H1 (cell line): ENCODE data around the gene SSUH2. TPM values are rescaled to one million over a fixed set of nuclear protein-coding genes. Genes with fewer than 3 reads are reported as not detected.

ENCODE experiments used
- CTCF ChIA-PET: fragments of 300-600 bp; sonication (Branson Sonifier 250); formaldehyde crosslinking; loops from one replicate; lab custom pipeline; 2021; ENCODE audit not compliant: partially characterized antibody; lab: Charles Lee
- POLR2A ChIA-PET: fragments of 300-600 bp; sonication (Branson Sonifier 250); formaldehyde crosslinking; loops from one replicate; lab custom pipeline; 2021; ENCODE audit warnings: inconsistent platforms; ENCODE audit not compliant: partially characterized antibody; lab: Charles Lee
- DNase-seq, 2 experiments: peaks; one replicate each; pipeline versions ENCODE4 v3.0.0 to v3.0.0-alpha.2; 2010 to 2022; ENCODE audit warnings: low spot score in 2 of 2, low read depth in 1 of 2, mixed read lengths in 1 of 2
- FAIRE-seq: peaks from 2 replicates; lab custom pipeline; 2011; peaks lifted over from hg19 to GRCh38; lab: Jason Lieb, UNC
- H2AFZ ChIP-seq: 2 replicates; pipeline ENCODE4 v1.8.1; 2012; ENCODE audit warnings: low read length, inconsistent platforms
- H2AK5ac ChIP-seq: 2 replicates; pipeline ENCODE4 v1.6.1; 2013; ENCODE audit warnings: low read depth, low read length
- H2BK120ac ChIP-seq: replicated peaks from 2 replicates; pipeline ENCODE3; 2013; ENCODE audit warnings: low read depth, low read length, inconsistent platforms
- H2BK12ac ChIP-seq: 2 replicates; pipeline ENCODE4 v1.6.1; 2013; ENCODE audit warnings: low read depth, low read length
- H2BK15ac ChIP-seq: 2 replicates; pipeline ENCODE4 v1.6.1; 2013; ENCODE audit warnings: low read length
- H2BK20ac ChIP-seq: 2 replicates; pipeline ENCODE4 v1.6.1; 2013; ENCODE audit warnings: low read length
- H2BK5ac ChIP-seq: 2 replicates; pipeline ENCODE4 v1.6.1; 2013; ENCODE audit warnings: low read depth, low read length
- H3K14ac ChIP-seq: 2 replicates; pipeline ENCODE4 v1.6.1; 2013; ENCODE audit warnings: inconsistent platforms; ENCODE audit not compliant: insufficient read length
- H3K18ac ChIP-seq: 2 replicates; pipeline ENCODE4 v1.6.1; 2013; ENCODE audit warnings: low read length; ENCODE audit errors: extremely low read depth
- H3K23ac ChIP-seq: 2 replicates; pipeline ENCODE4 v1.6.1; 2013; ENCODE audit warnings: inconsistent platforms; ENCODE audit not compliant: insufficient read length
- H3K23me2 ChIP-seq: 2 replicates; pipeline ENCODE4 v1.6.1; 2013; ENCODE audit warnings: low read depth, low read length
- H3K27ac ChIP-seq: 2 replicates; pipeline ENCODE4 v1.6.1; 2011; ENCODE audit warnings: low read depth, low read length, inconsistent platforms
- H3K27me3 ChIP-seq, 4 experiments: replicated peaks in 1 of 4; 1 replicate in 1 of 4; 2 replicates in 3 of 4; pipeline versions ENCODE4 v1.6.1 to v1.8.1; 2011 to 2013; ENCODE audit warnings: low read length in 3 of 4, mild to moderate bottlenecking in 3 of 4, inconsistent platforms in 2 of 4, mixed read lengths in 2 of 4, moderate library complexity in 1 of 4; ENCODE audit not compliant: control insufficient read depth in 3 of 4, insufficient read depth in 3 of 4; ENCODE audit errors: extremely low read depth in 1 of 4
- H3K36me3 ChIP-seq, 4 experiments: 2 replicates each; pipeline versions ENCODE4 v1.6.1 to v1.8.1; 2011 to 2013; ENCODE audit warnings: mild to moderate bottlenecking in 4 of 4, low read length in 3 of 4, moderate library complexity in 2 of 4, control low read depth in 1 of 4, inconsistent platforms in 1 of 4; ENCODE audit not compliant: insufficient read depth in 4 of 4, control insufficient read depth in 2 of 4
- H3K4ac ChIP-seq: replicated peaks from 2 replicates; pipeline ENCODE3; 2013; ENCODE audit warnings: low read length, low read depth, mixed read lengths, inconsistent platforms; ENCODE audit not compliant: insufficient read length
- H3K4me1 ChIP-seq, 4 experiments: replicated peaks in 1 of 4; 1 replicate in 1 of 4; 2 replicates in 3 of 4; pipeline versions ENCODE4 v1.6.1 to v1.8.1; 2011 to 2013; ENCODE audit warnings: low read length in 3 of 4, inconsistent platforms in 2 of 4, mixed read lengths in 1 of 4; ENCODE audit not compliant: insufficient read depth in 4 of 4, control insufficient read depth in 3 of 4
- H3K4me2 ChIP-seq, 2 experiments: 2 replicates each; pipeline versions ENCODE4 v1.6.1 to v1.8.1; 2011 to 2013; ENCODE audit warnings: low read depth in 2 of 2, low read length in 2 of 2, control low read depth in 1 of 2, inconsistent platforms in 1 of 2, mild to moderate bottlenecking in 1 of 2; ENCODE audit not compliant: insufficient read depth in 1 of 2
- H3K4me3 ChIP-seq, 4 experiments: fragments of 200-600, 300-600 bp in 1 of 4; sonication (generic), shearing (Covaris generic), sonication (Bioruptor Twin) in 1 of 4; 2 replicates each; pipeline versions ENCODE4 v1.5.1 to v1.8.1; 2011 to 2016; ENCODE audit warnings: low read length in 4 of 4, low read depth in 3 of 4, control low read depth in 2 of 4, inconsistent platforms in 2 of 4, mild to moderate bottlenecking in 2 of 4, mixed read lengths in 1 of 4, moderate library complexity in 1 of 4; ENCODE audit not compliant: insufficient read depth in 2 of 4; ENCODE audit errors: extremely low read depth in 1 of 4
- H3K56ac ChIP-seq: replicated peaks from 2 replicates; pipeline ENCODE3; 2013; ENCODE audit warnings: low read depth, mild to moderate bottlenecking, mixed read lengths, low read length, inconsistent platforms; ENCODE audit not compliant: insufficient read length
- H3K79me1 ChIP-seq: 2 replicates; pipeline ENCODE4 v1.6.1; 2013; ENCODE audit warnings: low read depth, low read length, control low read depth
- H3K79me2 ChIP-seq, 2 experiments: 2 replicates each; pipeline versions ENCODE4 v1.6.1 to v1.8.1; 2012 to 2013; ENCODE audit warnings: low read length in 2 of 2, mild to moderate bottlenecking in 2 of 2, inconsistent platforms in 1 of 2; ENCODE audit not compliant: insufficient read depth in 2 of 2, control insufficient read depth in 1 of 2
- H3K9ac ChIP-seq, 4 experiments: replicated peaks in 1 of 4; 1 replicate in 1 of 4; 2 replicates in 3 of 4; pipeline versions ENCODE4 v1.6.1 to v1.8.1; 2011 to 2013; ENCODE audit warnings: low read depth in 3 of 4, low read length in 3 of 4, control low read depth in 2 of 4, mild to moderate bottlenecking in 2 of 4, moderate library complexity in 2 of 4, inconsistent platforms in 1 of 4; ENCODE audit errors: extremely low read depth in 1 of 4
- H3K9me3 ChIP-seq, 2 experiments: 2 replicates each; pipeline versions ENCODE4 v1.6.1 to v1.8.1; 2012 to 2013; ENCODE audit warnings: mild to moderate bottlenecking in 2 of 2, moderate library complexity in 2 of 2, control low read depth in 1 of 2, inconsistent platforms in 1 of 2, low read depth in 1 of 2, low read length in 1 of 2, mixed read lengths in 1 of 2; ENCODE audit not compliant: insufficient read depth in 2 of 2
- H4K20me1 ChIP-seq, 2 experiments: replicated peaks in 1 of 2; 2 replicates each; pipeline versions ENCODE3 to v1.8.1; 2011 to 2013; ENCODE audit warnings: inconsistent platforms in 2 of 2, low read length in 2 of 2, mild to moderate bottlenecking in 1 of 2; ENCODE audit not compliant: insufficient read depth in 2 of 2, control insufficient read depth in 1 of 2
- H4K5ac ChIP-seq: 2 replicates; pipeline ENCODE4 v1.6.1; 2013; ENCODE audit warnings: low read length, low read depth, mixed read lengths, inconsistent platforms; ENCODE audit not compliant: insufficient read length
- H4K8ac ChIP-seq: 2 replicates; pipeline ENCODE4 v1.8.0; 2013; ENCODE audit warnings: mild to moderate bottlenecking, moderate library complexity, low read length, inconsistent platforms; ENCODE audit not compliant: insufficient read depth; ENCODE audit errors: extremely low read depth
- H4K91ac ChIP-seq: replicated peaks from 2 replicates; pipeline ENCODE3; 2013; ENCODE audit warnings: low read length, mixed read lengths, inconsistent platforms; ENCODE audit not compliant: insufficient read length
- ATF2 ChIP-seq: IDR thresholded peaks from 2 replicates; pipeline ENCODE4 v1.6.1; 2012; ENCODE audit warnings: low read length, inconsistent platforms
- CHD1 ChIP-seq: IDR thresholded peaks from 2 replicates; pipeline ENCODE4 v1.6.1; 2012; ENCODE audit warnings: low read depth, low read length, improper control_type of control experiment
- POU5F1 ChIP-seq: IDR thresholded peaks from 2 replicates; pipeline ENCODE4 v1.6.1; 2011; ENCODE audit warnings: low read depth, mild to moderate bottlenecking, low read length, moderate library complexity
- RBBP5 ChIP-seq: IDR thresholded peaks from 2 replicates; pipeline ENCODE4 v1.7.1; 2012; ENCODE audit warnings: low read depth, mild to moderate bottlenecking, inconsistent platforms, low read length, moderate library complexity, borderline replicate concordance
- SP1 ChIP-seq: IDR thresholded peaks from 2 replicates; pipeline ENCODE4 v1.6.1; 2011; ENCODE audit warnings: low read depth, low read length
- SP2 ChIP-seq: IDR thresholded peaks from 2 replicates; pipeline ENCODE4 v1.6.1; 2012; ENCODE audit warnings: mild to moderate bottlenecking, low read length, inconsistent platforms
- WGBS, 2 experiments: shearing (Covaris generic) in 1 of 2; methylation state at CpG; one replicate each; pipeline versions ENCODE4 v1.1.6 to v1.1.7; 2013 to 2015; ENCODE audit warnings: low lambda C conversion rate in 2 of 2, mixed read lengths in 2 of 2, inconsistent platforms in 1 of 2, low coverage in 1 of 2, missing lambda C conversion rate in 1 of 2; ENCODE audit not compliant: insufficient replicate concordance in 2 of 2, insufficient coverage in 1 of 2, insufficient read length in 1 of 2; ENCODE audit errors: extremely low coverage in 1 of 2, missing lambda C conversion rate in 1 of 2; 5-methylcytosine and 5-hydroxymethylcytosine counted together
- polyA plus RNA-seq, 7 experiments: library from polyadenylated mRNA; depleted of rRNA in 3 of 7; stranded (reverse) in 5 of 7; unstranded in 2 of 7; fragments of >200 nt in 5 of 7; fragments of 200-250 nt in 2 of 7; gene quantifications; 1 replicate in 5 of 7; 2 replicates in 1 of 7; 4 replicates in 1 of 7; pipeline versions ENCODE4 v1.2.1 to v1.2.3, GENCODE V29; 2011 to 2013; ENCODE audit warnings: missing spikeins in 2 of 7, mixed read lengths in 2 of 7
- total RNA-seq: library from RNA; stranded (reverse); fragmentation: NEBNext Ultra II Directional; extraction: Animal tissue kit (Norgen Biotek cat#: 25700); gene quantifications from 2 replicates; pipeline ENCODE4 v1.2.1, GENCODE V29; 2021

Gene SSUH2
- total and polyA plus RNA-seq, 2 of the 8 experiments (the other 6 are each of a cell fraction or from before 2014, with no cell fraction given) = 0.62 to 0.69 TPM

GRCh38 chr3:8617921-8618320, 26.7 kb downstream of the SSUH2 start:
- H4K5ac ChIP-seq = no peak overlapping the region
- H3K4me3 ChIP-seq = no peak overlapping the region
- no peak overlapping the region for H4K8ac ChIP-seq
- H3K23ac ChIP-seq = no peak overlapping the region
- H3K79me1 ChIP-seq = no peaks in the 10 kb centered on the region
- peaks cover 0 to 4% (median 0%) of the 10 kb centered on the region in 4 experiments; a peak in 2 of 7 replicates for H3K4me1 ChIP-seq
- no peaks in the 10 kb centered on the region for H4K20me1 ChIP-seq
- H2AFZ ChIP-seq = no peak overlapping the region
- H4K91ac ChIP-seq = no peak overlapping the region
- no peak overlapping the region for H3K27ac ChIP-seq
- H3K9ac ChIP-seq = no peak overlapping the region
- WGBS, 2 experiments = 82% methylated on average over 5 of the region's 5 CpGs; no CpG with 5 or more reads in 1 of the 2 experiments
- no peak overlapping the region for H2BK120ac ChIP-seq
- no peak for TF ChIP-seq RBBP5
- TF ChIP-seq CHD1 = no peak
- no peak for TF ChIP-seq SP2
- TF ChIP-seq ATF2 = no peak
- no peak for TF ChIP-seq POU5F1
- no peak for TF ChIP-seq SP1
- TF ChIP-seq, all 59 proteins: peak for 0
- H3K79me2 ChIP-seq = no peaks in the 10 kb centered on the region
- no peak for DNase-seq
- H2BK15ac ChIP-seq = no peak overlapping the region
- POLR2A ChIA-PET = no interaction called here
- no peak overlapping the region for H2BK5ac ChIP-seq
- H3K18ac ChIP-seq = no peak overlapping the region
- CTCF ChIA-PET = interaction anchor here (0.7 to 2.4 kb wide), 4 partner anchors 21 to 176 kb away, joined by 3 to 11 read pairs (median 4); no protein-coding TSS in a partner anchor
- no peak overlapping the region for H2BK12ac ChIP-seq
- no peak overlapping the region for H3K14ac ChIP-seq
- no peak for FAIRE-seq
- H3K4ac ChIP-seq = no peak overlapping the region
- H3K36me3 ChIP-seq = no peaks in the 10 kb centered on the region
- no peak overlapping the region for H3K56ac ChIP-seq
- H2AK5ac ChIP-seq = no peak overlapping the region
- no peak overlapping the region for H3K4me2 ChIP-seq
- H3K23me2 ChIP-seq = no peaks in the 10 kb centered on the region
- 0 out of 4 replicates have a peak, but pooled peaks cover 0 to 4% of the 10 kb centered on the region in 2 experiments for H3K9me3 ChIP-seq
- H3K27me3 ChIP-seq = no peaks in the 10 kb centered on the region
- H2BK20ac ChIP-seq = no peak overlapping the region
